ENCODE results near the gene CSAD.

DNA sequence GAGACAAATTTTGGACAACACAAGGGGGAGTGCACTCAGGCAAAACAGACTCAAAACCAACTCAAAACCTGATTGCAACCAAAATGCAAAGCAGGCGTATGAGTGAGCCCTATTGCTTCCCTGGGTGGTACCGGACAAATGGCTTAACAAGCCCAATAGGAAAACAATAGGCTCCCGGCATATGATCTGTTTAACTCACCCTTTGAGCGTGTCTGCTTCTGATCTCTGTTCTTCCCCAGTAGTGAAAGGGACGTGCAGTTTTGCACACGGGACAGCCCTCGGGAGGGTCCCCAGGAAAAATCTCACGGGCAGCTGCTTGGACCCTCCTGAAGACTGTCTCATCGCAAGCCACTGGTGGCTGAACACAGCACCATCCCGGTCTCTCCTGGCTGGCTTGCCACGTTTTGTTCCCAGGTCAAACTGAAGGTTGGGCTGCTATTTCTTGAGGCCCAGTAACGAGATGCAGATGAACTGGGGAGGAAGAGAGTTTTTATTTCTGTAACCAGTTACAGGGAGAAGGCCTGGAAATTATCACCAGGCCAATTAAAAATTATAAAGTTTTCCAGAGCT is 67.5 kb downstream of the CSAD start:
- no peak for TF ChIP-seq EZH2 (IDR thresholded peaks at IDR 0.05; ENCODE audit: borderline replicate concordance, low read length)
- TF ChIP-seq, protein P1, sequence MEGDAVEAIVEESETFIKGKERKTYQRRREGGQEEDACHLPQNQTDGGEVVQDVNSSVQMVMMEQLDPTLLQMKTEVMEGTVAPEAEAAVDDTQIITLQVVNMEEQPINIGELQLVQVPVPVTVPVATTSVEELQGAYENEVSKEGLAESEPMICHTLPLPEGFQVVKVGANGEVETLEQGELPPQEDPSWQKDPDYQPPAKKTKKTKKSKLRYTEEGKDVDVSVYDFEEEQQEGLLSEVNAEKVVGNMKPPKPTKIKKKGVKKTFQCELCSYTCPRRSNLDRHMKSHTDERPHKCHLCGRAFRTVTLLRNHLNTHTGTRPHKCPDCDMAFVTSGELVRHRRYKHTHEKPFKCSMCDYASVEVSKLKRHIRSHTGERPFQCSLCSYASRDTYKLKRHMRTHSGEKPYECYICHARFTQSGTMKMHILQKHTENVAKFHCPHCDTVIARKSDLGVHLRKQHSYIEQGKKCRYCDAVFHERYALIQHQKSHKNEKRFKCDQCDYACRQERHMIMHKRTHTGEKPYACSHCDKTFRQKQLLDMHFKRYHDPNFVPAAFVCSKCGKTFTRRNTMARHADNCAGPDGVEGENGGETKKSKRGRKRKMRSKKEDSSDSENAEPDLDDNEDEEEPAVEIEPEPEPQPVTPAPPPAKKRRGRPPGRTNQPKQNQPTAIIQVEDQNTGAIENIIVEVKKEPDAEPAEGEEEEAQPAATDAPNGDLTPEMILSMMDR (conservative IDR thresholded peaks at IDR 0.05 in 1 of 2, IDR thresholded peaks at IDR 0.05 in 1 of 2; ENCODE audit: extremely low read depth in 1 of 2, insufficient read depth in 1 of 2, low read depth in 1 of 2, low read length in 2 of 2) = no peak

All from mammary epithelial cell (primary cell).